Measurements from ENCODE around the gene SMIM7. TPM values are rescaled to one million over a fixed set of nuclear protein-coding genes. Genes with fewer than 3 reads are reported as not detected.
"Not testable (repeated sequence)": the region's sequence is repeated elsewhere in the genome, so short reads cannot be mapped to it uniquely, and the experiment has no call there.

The SMIM7 gene
- total RNA-seq, 1 donor from 2014 or later, result 56.2 TPM

- no peak for DNase-seq (ENCODE audit: low spot score)
Measured at GRCh38 chr19:16655727-16656126, 4.2 kb downstream of the SMIM7 start.

- no peak for DNase-seq (ENCODE audit: low spot score)
Measured at GRCh38 chr19:16654627-16655026, 5.3 kb downstream of the SMIM7 start.

- DNase-seq (ENCODE audit: low spot score), result no peak
Measured at GRCh38 chr19:16654140-16654539, 5.8 kb downstream of the SMIM7 start.

- DNase-seq (ENCODE audit: low spot score), result no peak
Measured at GRCh38 chr19:16652854-16653253, 7.1 kb downstream of the SMIM7 start.

GRCh38 chr19:16651421-16652188 lies 8.3 kb downstream of the SMIM7 start:
- not testable (repeated sequence) for DNase-seq (ENCODE audit: low spot score)

GRCh38 chr19:16650821-16651220 lies 9.1 kb downstream of the SMIM7 start:
- DNase-seq (ENCODE audit: low spot score), result no peak

- no peak for DNase-seq (ENCODE audit: low spot score)
Measured at GRCh38 chr19:16649734-16650133, 10.2 kb downstream of the SMIM7 start.

GRCh38 chr19:16645140-16645539 lies 14.8 kb downstream of the SMIM7 start:
- no peak for DNase-seq (ENCODE audit: low spot score)

GRCh38 chr19:16641695-16642094 lies 18.2 kb downstream of the SMIM7 start:
- no peak for DNase-seq (ENCODE audit: low spot score)

GRCh38 chr19:16640951-16641350 lies 19.0 kb downstream of the SMIM7 start:
- no peak for DNase-seq (ENCODE audit: low spot score)

GRCh38 chr19:16638666-16639065 lies 21.3 kb downstream of the SMIM7 start:
- no peak for DNase-seq (ENCODE audit: low spot score)

GRCh38 chr19:16637535-16637934 lies 22.4 kb downstream of the SMIM7 start:
- no peak for DNase-seq (ENCODE audit: low spot score)

- no peak for DNase-seq (ENCODE audit: low spot score)
Measured at GRCh38 chr19:16631465-16631864, 28.5 kb downstream of the SMIM7 start.

GRCh38 chr19:16628984-16629691 lies 30.8 kb downstream of the SMIM7 start:
- DNase-seq (ENCODE audit: low spot score), result no peak

GRCh38 chr19:16628183-16628983 lies 31.6 kb downstream of the SMIM7 start, which contains the start of gene MED26:
Gene MED26, minus strand, starts transcription at chr19:16628204. Its CDS starts 261 bp downstream, at chr19:16627943.
- DNase-seq (ENCODE audit: low spot score), result peak; percentile 99

GRCh38 chr19:16627928-16628182 lies 32.1 kb downstream of the SMIM7 start:
- no peak for DNase-seq (ENCODE audit: low spot score)

GRCh38 chr19:16627193-16627927 lies 32.6 kb downstream of the SMIM7 start:
- DNase-seq (ENCODE audit: low spot score), result no peak

- no peak for DNase-seq (ENCODE audit: low spot score)
Measured at GRCh38 chr19:16626796-16627192, 33.1 kb downstream of the SMIM7 start.

- DNase-seq (ENCODE audit: low spot score), result no peak
Measured at GRCh38 chr19:16625163-16625958, 34.6 kb downstream of the SMIM7 start.

GRCh38 chr19:16624236-16624635 lies 35.7 kb downstream of the SMIM7 start:
- no peak for DNase-seq (ENCODE audit: low spot score)

GRCh38 chr19:16623576-16623975 lies 36.4 kb downstream of the SMIM7 start:
- DNase-seq (ENCODE audit: low spot score), result no peak
